SU-DHL-6 (cell line): Measurements from ENCODE around the gene EIF4A3.

Experiments
- EZH2phosphoT487 ChIP-seq: fragments of 200-600 bp; sonication (generic), shearing (Covaris generic); conservative IDR thresholded peaks from 2 replicates; pipeline ENCODE4 v1.6.1; 2018; ENCODE audit warnings: mild to moderate bottlenecking, antibody characterized with exemption, low read length, moderate library complexity, mixed read lengths
- TF ChIP-seq, protein P1 (sequence below): fragments of 200-600 bp; sonication (generic); IDR thresholded peaks from one replicate; pipeline ENCODE4 v1.5.1; 2017; ENCODE audit warnings: antibody characterized with exemption, mild to moderate bottlenecking, low read length, moderate library complexity; ENCODE audit not compliant: insufficient read depth, poor library complexity, severe bottlenecking

DNA sequence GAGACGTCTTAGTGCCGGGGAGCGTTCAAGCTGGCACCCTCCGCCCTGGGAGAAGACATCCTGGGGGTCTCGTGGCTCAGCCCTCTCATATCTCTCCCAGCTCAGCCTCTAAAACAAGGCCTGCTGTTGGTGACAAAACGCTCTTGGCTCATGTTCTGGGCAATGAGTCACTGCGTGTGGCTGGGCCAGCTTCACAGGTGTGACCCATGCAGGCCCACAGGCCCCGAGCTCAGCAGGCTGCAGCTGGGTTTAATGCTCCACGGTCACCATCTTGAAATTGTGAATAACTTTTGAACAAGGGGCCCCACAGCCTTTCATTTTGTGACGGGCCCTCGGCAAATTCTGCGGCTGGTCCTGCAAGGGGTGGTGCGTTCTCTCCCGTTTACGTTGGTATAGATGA, 23.1 kb downstream of the EIF4A3 start:
- TF ChIP-seq EZH2phosphoT487 = no peak
- TF ChIP-seq, protein P1, sequence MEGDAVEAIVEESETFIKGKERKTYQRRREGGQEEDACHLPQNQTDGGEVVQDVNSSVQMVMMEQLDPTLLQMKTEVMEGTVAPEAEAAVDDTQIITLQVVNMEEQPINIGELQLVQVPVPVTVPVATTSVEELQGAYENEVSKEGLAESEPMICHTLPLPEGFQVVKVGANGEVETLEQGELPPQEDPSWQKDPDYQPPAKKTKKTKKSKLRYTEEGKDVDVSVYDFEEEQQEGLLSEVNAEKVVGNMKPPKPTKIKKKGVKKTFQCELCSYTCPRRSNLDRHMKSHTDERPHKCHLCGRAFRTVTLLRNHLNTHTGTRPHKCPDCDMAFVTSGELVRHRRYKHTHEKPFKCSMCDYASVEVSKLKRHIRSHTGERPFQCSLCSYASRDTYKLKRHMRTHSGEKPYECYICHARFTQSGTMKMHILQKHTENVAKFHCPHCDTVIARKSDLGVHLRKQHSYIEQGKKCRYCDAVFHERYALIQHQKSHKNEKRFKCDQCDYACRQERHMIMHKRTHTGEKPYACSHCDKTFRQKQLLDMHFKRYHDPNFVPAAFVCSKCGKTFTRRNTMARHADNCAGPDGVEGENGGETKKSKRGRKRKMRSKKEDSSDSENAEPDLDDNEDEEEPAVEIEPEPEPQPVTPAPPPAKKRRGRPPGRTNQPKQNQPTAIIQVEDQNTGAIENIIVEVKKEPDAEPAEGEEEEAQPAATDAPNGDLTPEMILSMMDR = no peak
